GM21423 (cell line): ENCODE results near the gene CFAP97D1.

Source experiments
- ATAC-seq: cut with Tn5 transposase; IDR thresholded peaks from one replicate; pipeline ENCODE4 v1.9.1; 2021; ENCODE audit warnings: mild to moderate bottlenecking, moderate library complexity; ENCODE audit not compliant: unreplicated experiment

The CFAP97D1 gene

DNA sequence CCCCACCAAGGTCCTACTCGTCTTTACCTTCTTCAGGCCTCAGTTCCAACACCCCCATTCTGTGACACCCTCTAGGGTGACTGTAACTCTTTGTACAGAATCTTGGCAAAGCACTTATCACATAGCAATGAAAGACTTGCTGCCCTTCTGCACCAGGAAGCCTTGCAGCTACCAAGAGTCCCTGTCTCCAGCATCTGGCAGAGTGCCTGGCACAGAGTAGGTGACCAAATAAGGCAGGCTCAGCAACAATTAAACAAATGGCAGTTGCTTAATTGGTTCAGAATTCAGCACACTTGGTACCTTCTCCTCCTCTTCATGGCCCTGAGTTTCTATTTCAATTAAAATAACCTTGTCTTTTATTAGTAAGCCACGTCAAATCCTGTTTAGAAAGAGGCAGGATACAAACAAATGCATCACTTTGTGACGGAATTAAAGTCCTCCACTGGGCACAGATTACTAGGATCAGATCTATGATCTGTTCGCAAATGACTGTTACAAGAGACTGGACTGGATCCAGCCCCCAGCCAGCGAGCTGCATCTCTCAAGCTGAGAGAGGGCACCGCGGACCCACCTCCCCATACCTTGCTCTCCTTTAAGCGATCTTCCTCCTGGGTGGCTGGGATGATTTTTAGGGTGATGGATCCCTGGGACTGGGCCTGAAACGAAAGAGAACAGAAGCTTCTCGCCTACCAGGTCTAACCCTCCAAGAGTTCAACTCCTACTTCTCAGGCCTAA is 43.3 kb downstream of the CFAP97D1 start:
- ATAC-seq = no peak

DNA sequence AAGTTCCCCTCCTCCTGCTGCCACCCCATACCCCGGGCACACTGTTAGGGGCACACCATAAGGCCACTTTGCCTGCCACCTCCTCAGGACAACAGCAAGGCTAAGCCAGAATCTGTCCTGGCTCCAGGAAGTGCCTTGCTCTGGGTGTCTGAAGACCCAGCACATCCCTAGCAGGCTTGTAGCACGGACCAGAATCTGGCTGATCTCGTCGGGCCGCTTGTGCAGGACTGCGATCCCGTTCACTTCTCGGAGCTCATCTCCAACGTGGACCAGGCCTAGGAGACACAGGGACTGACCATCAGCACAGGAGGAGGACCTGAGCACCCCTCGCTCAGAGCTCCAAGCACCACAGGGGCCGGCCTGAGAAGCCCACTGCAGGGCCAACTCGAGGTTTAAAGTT is 45.3 kb downstream of the CFAP97D1 start:
- ATAC-seq = no peak

DNA sequence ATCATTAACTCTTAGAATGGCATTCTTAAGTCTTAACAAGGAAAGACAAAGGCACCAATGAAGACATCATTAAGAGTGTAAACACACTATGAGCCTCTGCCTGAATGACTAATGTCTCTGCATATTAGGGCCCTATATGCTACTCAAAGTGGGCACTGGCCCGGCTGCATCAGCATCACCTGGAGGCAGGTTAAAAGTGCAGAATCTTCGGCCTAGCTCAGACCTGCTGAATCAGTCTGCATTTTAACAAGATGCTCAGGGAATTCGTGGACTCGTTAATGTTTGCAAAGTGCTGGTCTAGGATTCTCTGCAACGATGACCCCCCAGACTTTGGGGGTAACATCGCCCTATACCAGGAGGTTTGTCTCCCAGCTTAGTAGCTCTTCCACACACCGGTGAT is 46.0 kb downstream of the CFAP97D1 start:
- no peak for ATAC-seq

DNA sequence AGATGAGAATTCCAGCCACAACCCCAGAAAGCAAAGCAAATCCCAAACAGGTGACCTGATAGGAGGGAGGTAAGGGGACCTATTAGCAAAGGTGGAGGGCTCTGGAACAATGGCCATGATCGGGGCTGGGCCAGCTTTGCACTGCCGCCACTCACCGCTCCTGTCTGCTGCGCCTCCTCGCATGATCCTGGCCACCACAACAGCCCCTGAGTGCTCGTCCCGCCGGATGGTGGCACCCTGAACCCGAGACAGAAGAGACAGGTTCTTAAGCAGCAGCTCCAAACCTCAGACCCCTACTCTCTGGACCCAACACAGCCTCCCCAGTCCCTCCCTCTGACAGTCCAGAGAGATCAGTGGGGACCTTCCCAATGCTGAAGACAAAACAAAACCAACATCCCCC is 47.4 kb downstream of the CFAP97D1 start:
- no peak for ATAC-seq

DNA sequence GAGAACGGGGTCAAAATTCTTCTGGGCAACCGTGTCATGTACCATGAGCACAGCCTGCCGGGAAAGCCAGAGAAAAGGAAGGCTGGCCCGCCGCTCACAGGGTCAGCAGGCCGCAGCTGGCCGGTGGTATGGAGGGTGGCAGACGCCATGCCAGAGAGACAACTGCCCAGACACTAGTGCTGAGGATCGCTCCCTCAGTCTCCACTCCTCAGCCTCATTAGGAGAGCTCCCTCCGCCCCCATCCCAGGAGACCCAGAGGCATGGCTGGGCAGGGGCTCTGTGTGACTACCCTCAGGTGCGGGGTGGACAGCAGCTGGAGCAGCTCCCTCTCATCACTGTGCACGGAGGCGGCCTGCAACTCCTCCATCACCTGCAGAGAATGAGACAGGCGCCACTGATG is 49.5 kb downstream of the CFAP97D1 start:
- no peak for ATAC-seq

DNA sequence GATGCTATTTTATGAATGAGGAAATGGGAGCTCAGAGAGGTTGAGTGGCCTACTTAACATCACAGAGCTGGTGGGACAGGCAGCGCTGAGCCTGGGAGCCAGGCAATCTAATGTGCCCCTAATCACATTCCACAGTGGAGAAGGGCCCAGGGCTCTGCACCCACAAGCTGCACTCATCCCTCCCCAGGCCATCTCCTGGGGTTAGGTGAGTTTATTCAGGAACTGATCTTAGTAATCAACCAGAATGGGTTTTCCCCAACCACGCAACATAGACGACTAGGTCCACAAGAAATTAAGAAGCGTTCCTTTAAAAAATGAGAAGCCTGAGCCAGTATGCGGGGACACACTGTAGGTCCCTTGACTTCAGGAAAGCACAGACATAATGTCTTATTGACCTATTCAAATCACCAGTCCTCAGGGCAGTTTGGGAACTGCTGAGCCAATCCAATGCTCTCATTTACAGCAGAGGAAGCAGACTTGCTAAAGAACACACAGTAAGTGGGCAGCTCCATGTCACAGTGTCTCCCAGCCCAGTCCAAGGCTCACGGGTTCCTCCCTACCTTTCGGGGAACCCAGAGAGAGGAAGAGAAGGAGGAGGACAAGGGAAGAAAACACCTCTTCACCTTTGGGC is 50.4 kb downstream of the CFAP97D1 start:
- ATAC-seq = no peak

DNA sequence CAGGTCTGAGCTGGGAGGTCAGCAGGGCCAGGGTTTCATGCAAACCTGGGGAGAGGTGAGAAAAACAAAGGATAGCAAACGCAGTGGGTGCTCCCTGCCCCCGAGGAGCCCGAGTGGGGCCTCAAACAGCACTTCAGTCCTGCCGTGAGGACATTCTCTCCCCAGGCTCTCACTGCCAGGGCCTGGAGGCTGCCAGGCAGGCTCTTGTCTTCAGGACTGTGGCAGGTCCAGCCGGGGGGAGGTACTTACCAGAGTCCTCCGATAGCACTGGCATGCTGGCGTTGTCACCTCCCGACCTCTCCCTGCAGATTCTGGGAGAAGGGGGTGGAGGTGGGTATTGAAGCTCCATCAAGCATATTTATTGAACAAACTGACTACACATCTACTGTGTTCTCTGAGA is 51.4 kb downstream of the CFAP97D1 start:
- ATAC-seq = no peak

DNA sequence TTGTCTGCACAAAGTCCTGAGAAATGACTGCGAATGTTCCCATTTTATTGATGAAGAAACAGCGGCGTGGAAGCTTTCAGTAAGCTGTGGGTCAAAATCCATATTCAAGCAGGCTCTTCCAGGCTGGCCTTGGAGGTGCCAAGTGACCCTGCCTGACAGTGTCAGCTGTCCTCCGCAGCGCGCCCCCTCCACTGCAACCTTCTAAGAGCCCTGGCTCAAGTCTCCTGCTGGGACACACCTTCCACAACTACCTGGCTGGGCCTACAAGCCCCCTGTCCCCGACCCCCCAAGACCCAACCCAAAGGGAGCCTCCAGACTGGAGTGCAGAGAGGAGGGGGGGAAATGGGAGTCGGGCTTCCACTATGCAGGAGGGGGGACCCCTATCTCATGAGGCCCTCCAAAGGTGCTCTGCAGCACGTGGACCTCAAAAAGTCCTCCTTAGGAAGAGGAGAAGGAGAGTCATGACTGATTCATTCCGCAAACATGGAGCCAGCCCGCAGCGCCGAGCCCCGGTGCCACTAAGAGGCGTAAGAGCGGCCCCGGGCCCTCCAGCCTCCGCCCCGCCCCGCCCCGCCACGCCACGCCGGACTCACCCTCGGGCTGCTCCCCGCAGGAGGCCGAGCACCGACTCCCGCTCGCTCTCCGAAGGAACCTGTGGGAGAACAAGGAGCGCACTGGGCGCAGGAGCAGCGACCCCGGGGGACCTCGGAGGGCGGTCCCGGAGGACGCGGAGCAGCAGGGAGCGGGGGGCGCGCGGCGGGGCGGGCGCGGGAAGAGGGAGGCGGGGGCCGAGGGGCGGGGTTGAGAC is 52.1 kb downstream of the CFAP97D1 start:
- ATAC-seq = no peak

DNA sequence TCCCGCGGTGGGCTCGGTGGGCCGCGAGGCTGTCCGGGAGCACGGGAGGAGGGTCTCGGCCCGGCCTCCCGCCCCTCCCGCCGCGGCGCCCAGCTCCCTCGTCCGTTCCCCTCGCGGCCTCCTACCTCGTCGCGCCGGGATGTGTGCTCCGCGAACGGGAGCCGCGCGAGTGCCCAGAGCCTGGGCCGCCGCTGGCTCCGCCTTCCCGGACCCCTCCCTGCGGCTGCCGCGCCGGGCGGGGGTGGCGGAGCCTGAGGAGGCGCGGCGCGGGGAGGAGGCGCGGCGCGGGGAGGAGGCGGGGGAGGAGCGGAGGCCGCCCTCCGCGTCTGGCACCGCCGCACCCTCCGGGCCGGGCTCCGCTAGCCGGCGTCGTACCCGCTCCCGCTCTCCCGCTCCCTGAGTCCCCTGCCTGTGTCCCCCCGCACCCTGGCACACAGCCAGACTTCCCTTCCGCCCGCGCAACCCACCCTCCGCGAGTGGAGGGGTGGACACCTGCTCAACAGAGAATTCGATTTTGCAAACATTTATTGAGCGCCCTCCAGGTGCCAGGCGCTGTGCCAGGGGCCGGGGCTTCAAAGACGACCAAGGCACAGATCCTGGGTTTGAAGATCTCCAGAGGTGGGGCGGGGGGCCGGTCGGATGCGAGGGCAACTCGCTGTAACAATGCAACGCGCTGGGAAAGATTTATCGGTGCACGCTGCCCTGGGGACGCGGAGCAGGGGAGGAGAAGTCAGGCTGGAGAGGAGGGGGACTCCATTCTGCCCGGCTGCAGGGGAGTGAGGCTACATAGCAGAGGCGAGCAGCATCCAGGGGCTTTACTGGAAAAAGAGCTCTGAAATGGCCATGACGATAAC is 53.0 kb downstream of the CFAP97D1 start, which contains the start of gene MPP3:
MPP3 (minus strand) TSS at position 171 of the 854 bp plus-strand sequence. CDS start 1,240 bp downstream, outside the sequence.
- ATAC-seq = no peak

DNA sequence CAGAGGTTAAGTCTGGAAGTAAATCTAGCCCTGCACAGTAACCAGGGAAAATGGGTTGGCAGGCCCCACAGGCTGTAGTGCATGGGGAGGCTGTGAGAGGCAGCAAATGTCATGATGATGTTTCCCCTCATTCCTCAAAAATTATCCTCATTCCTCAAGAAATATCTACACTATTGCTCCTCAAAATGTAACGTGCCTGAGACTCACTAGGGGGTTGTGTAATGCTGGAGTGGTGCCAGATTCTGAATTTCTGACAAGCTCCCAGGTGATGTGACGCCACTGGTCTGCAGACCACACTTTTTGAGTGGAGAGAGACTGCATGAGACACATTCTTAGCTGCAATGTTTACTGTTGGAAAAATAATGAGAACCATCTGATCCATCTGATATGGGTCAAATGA is 53.9 kb downstream of the CFAP97D1 start:
- no peak for ATAC-seq
